ENCODE data around the gene KIAA1586.

KIAA1586 gene

DNA sequence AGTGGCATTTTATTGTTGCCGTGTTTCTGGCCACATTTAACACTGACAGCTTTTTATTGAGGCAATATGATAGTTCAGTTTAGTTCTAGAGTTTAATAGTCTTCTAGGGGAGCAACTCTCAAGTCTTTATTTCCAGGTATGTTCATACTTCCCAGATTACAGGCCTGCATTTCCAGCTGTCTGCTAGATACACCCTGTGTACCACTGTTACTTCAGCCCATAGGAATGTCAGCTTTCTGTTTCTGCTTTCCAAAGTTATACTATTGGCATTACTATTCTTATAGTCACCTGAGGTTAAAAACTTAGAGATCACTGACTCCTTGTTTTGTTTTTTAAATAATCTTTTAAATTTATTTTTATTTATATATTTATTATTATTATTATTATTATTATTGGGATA, 51.1 kb downstream of the KIAA1586 start:
- no peak for FAIRE-seq
- DNase-seq (ENCODE audit: low spot score): no peak

DNA sequence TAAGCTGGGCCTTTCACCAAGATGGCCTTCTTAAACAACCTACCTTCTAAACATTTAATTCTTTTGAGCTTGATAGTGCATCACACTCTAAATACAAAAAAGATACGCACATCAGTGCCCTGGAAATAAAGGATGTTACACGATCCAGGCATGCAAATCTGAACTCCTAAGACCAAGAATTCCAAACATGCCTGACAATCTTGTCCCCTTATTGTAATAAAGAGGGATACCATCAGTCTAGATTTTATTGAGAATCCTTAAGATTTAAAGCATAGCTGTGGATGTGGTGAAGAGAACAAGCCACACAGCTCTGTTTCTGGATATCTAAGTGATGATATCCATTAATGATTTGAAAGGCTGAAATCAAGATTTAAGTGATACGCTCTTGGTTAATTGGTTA, 56.5 kb downstream of the KIAA1586 start:
- DNase-seq (ENCODE audit: low spot score): no peak
- FAIRE-seq: no peak

DNA sequence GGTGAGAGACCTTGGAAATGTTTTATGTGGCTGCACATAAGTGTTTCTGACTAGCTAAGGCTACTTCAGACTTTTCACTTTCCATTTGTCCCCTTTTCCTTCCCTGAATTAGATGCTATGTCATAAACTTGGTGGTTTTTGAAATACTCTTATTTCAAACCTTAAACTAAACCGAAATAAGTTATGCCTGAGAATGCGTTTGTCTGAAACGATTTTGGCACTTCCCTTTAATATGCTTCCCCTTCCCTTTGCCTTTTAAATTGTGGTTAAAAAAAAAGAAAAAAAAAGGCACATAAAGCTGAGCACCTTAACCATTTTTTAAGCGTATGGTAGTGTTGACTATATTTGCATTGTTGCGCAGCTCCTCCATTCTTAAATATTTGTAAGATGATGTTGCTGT, 57.8 kb downstream of the KIAA1586 start:
- no peak for FAIRE-seq

More for the DNA sequence above, 57.8 kb downstream of the KIAA1586 start:
- DNase-seq (ENCODE audit: low spot score): no peak
